Bronchus fibroblast of lung (primary cell): ENCODE results near the gene ECM1. TPM values are rescaled to one million over a fixed set of nuclear protein-coding genes. Genes with fewer than 3 reads are reported as not detected.

ENCODE experiments used
- total RNA-seq: library from RNA; depleted of rRNA; stranded (reverse); fragments of >200 nt; gene quantifications from 2 replicates; pipeline ENCODE4 v1.2.3, GENCODE V29; 2015

Gene ECM1
- total RNA-seq = 44.2 and 44.6 TPM in 2 replicates

GRCh38 chr1:150507912-150508864, at the start of gene ECM1:
Gene ECM1 (plus strand): TSS chr1:150508109. CDS start chr1:150508210, 101 bp downstream.

GRCh38 chr1:150486966-150487762, 20.7 kb upstream of the ECM1 start, which contains the start of gene TARS2:
Gene TARS2 (plus strand): TSS chr1:150487419. CDS start chr1:150487451, 32 bp downstream.

GRCh38 chr1:150515328-150516049, 7.6 kb downstream of the ECM1 start, which contains the start of gene FALEC:
Gene FALEC (plus strand): TSS chr1:150515752.

GRCh38 chr1:150548632-150549495, 41.0 kb downstream of the ECM1 start, which contains the start of gene ADAMTSL4:
Gene ADAMTSL4 (plus strand): TSS chr1:150549408. CDS start chr1:150552289, 2,881 bp downstream.

Other genes with a start within 250 kb of the ECM1 start
- 109 and 111 TPM in 2 replicates for gene APH1A, start 239.1 kb upstream of the ECM1 start, total RNA-seq
- 5.5 and 9.5 TPM in 2 replicates for gene C1orf54, start 235.3 kb upstream of the ECM1 start, total RNA-seq
- gene CIART, start 225.6 kb upstream of the ECM1 start, total RNA-seq = 0.74 and 1.0 TPM in 2 replicates
- gene MRPS21, start 214.2 kb upstream of the ECM1 start, total RNA-seq = 74.6 and 85.2 TPM in 2 replicates
- gene PRPF3, start 186.6 kb upstream of the ECM1 start, total RNA-seq = 28.4 and 29.8 TPM in 2 replicates
- 6.8 and 8.2 TPM in 2 replicates for gene RPRD2, start 144.0 kb upstream of the ECM1 start, total RNA-seq
- 22.0 and 27.2 TPM in 2 replicates for gene TARS2, start 20.7 kb upstream of the ECM1 start, total RNA-seq
- not detected in 2 replicates for gene FALEC, start 7.6 kb downstream of the ECM1 start, total RNA-seq
- 23.5 and 25.6 TPM in 2 replicates for gene ADAMTSL4, start 41.3 kb downstream of the ECM1 start, total RNA-seq
- gene MCL1, start 71.5 kb downstream of the ECM1 start, total RNA-seq = 119 and 137 TPM in 2 replicates
- gene ENSA, start 121.5 kb downstream of the ECM1 start, total RNA-seq = 131 and 138 TPM in 2 replicates
- gene GOLPH3L, start 189.0 kb downstream of the ECM1 start, total RNA-seq = 11.9 and 13.1 TPM in 2 replicates
- gene HORMAD1, start 212.8 kb downstream of the ECM1 start, total RNA-seq = not detected in 2 replicates